ENCODE data around the gene EXD1. TPM values are rescaled to one million over a fixed set of nuclear protein-coding genes. Genes with fewer than 3 reads are reported as not detected.

EXD1 gene
- total and polyA plus RNA-seq, 2 experiments from 2014 or later, result 0.07 TPM; not detected in 1

- no peak for TF ChIP-seq STAT1 (IDR thresholded peaks at IDR 0.05; ENCODE audit: unreplicated experiment)
- TF ChIP-seq ETS1 (IDR thresholded peaks at IDR 0.05), result no peak
- TF ChIP-seq REST (IDR thresholded peaks at IDR 0.05; ENCODE audit: unreplicated experiment), result no peak
- TF ChIP-seq POLR2AphosphoS5 (IDR thresholded peaks at IDR 0.05; ENCODE audit: low read depth), result no peak
- TF ChIP-seq JUNB (IDR thresholded peaks at IDR 0.05; ENCODE audit: unreplicated experiment), result no peak
- TF ChIP-seq EZH2 (IDR thresholded peaks at IDR 0.05; ENCODE audit: low read depth, unreplicated experiment), result no peak
- TF ChIP-seq ZNF331 (CRISPR knock-in tag; IDR thresholded peaks at IDR 0.05; ENCODE audit: low read depth), result no peak
- TF ChIP-seq CREB1 (CRISPR knock-in tag; IDR thresholded peaks at IDR 0.05; ENCODE audit: low read depth), result no peak
- TF ChIP-seq CTCF (conservative IDR thresholded peaks at IDR 0.05; ENCODE audit: low read depth in 2 of 2), result no peak
These were observed 25.5 kb upstream of the EXD1 start (continued) for GRCh38 chr15:41256103-41256502.

GRCh38 chr15:41254560-41254959 is 24.0 kb upstream of the EXD1 start:
- Histone ChIP-seq H3K79me2 (replicated peaks; ENCODE audit: insufficient read depth) (no peaks in the 10 kb centered on the region), H3K36me3 (ENCODE audit: insufficient read depth) (peaks cover 10% of the 10 kb centered on the region), H3K27me3 (ENCODE audit: insufficient read depth) (no peaks in the 10 kb centered on the region), H3F3A (replicated peaks; ENCODE audit: low read depth) (no peaks in the 10 kb centered on the region), H4K20me1 (replicated peaks; ENCODE audit: insufficient read depth) (no peaks in the 10 kb centered on the region; the same call in 1 of the 2 replicates), H3K9me2 (ENCODE audit: insufficient read depth) (no peaks in the 10 kb centered on the region), H3K27ac (ENCODE audit: low read depth) (no peak overlapping the region), H2AFZ (no peak overlapping the region), H3K4me1 (ENCODE audit: insufficient read depth) (no peaks in the 10 kb centered on the region), H3K4me2 (no peak overlapping the region), H3K4me3 (no peak overlapping the region)
- Mint-ChIP-seq H3K9me3 (no peaks in the 10 kb centered on the region), H3K4me1 (no peaks in the 10 kb centered on the region), H3K4me3 (no peak overlapping the region), H3K36me3 (ENCODE audit: low read depth) (peaks cover 14% of the 10 kb centered on the region; the same call in 2 of the 3 replicates), H3K27me3 (ENCODE audit: insufficient read depth, low read depth, poor library complexity) (peaks cover 8% of the 10 kb centered on the region), H3K27ac (no peak overlapping the region)
- DNase-seq (ENCODE audit: low spot score) (no peak), ATAC-seq (no peak)
- TF ChIP-seq ZNF462 (CRISPR knock-in tag; IDR thresholded peaks at IDR 0.05) (no peak), ZNF331 (CRISPR knock-in tag; IDR thresholded peaks at IDR 0.05; ENCODE audit: low read depth) (no peak)

Measured in GM23338 (cell line).